VCaP (cell line): ENCODE measurements around the gene HACL1.
A peak's percentile ranks its signal among the peaks of the same experiment; 100 is the strongest.

ENCODE experiments used
- H3K27ac ChIP-seq: fragments of 450-650 bp; 2 replicates; pipeline ENCODE4 v1.5.1; 2017
- CTCF ChIP-seq: fragments of 450-650 bp; conservative IDR thresholded peaks from 2 replicates; pipeline ENCODE4 v1.5.1; 2017; ENCODE audit warnings: mild to moderate bottlenecking, moderate library complexity

Gene HACL1

GRCh38 chr3:15601399-15602145 lies at the start of gene HACL1, which contains the start of gene BTD:
TSS of gene HACL1 (minus strand) at chr3:15601569. CDS start at chr3:15601463, 106 bp downstream.
TSS of gene BTD (plus strand) at chr3:15601745. CDS start at chr3:15635440, 33,695 bp downstream.
- 0 out of 2 replicates have a peak, but pooled peaks have one; percentile 14 for TF ChIP-seq CTCF
- peak within 1 kb of the TSS; percentile 96 for H3K27ac ChIP-seq

- no peak for TF ChIP-seq CTCF
- H3K27ac ChIP-seq, result no peak overlapping the region
Measured at GRCh38 chr3:15649858-15650257, 48.5 kb upstream of the HACL1 start.

GRCh38 chr3:15649341-15649740 lies 48.0 kb upstream of the HACL1 start:
- no peak for TF ChIP-seq CTCF
- H3K27ac ChIP-seq, result no peak overlapping the region

- no peak for TF ChIP-seq CTCF
- H3K27ac ChIP-seq, result no peak overlapping the region
Measured at GRCh38 chr3:15647611-15648167, 46.3 kb upstream of the HACL1 start.

- no peak overlapping the region for H3K27ac ChIP-seq
- no peak for TF ChIP-seq CTCF
Measured at GRCh38 chr3:15646851-15647511, 45.6 kb upstream of the HACL1 start.

- no peak for TF ChIP-seq CTCF
- H3K27ac ChIP-seq, result no peak overlapping the region
Measured at GRCh38 chr3:15645740-15646501, 44.6 kb upstream of the HACL1 start.

- no peak for TF ChIP-seq CTCF
- H3K27ac ChIP-seq, result no peak overlapping the region
Measured at GRCh38 chr3:15645246-15645645, 43.9 kb upstream of the HACL1 start.
